H1 (cell line): ENCODE measurements around the gene DPEP1. TPM values are rescaled to one million over a fixed set of nuclear protein-coding genes. Genes with fewer than 3 reads are reported as not detected.

Source experiments
- CTCF ChIA-PET: fragments of 300-600 bp; sonication (Branson Sonifier 250); formaldehyde crosslinking; loops from one replicate; lab custom pipeline; 2021; ENCODE audit not compliant: partially characterized antibody; lab: Charles Lee
- POLR2A ChIA-PET: fragments of 300-600 bp; sonication (Branson Sonifier 250); formaldehyde crosslinking; loops from one replicate; lab custom pipeline; 2021; ENCODE audit warnings: inconsistent platforms; ENCODE audit not compliant: partially characterized antibody; lab: Charles Lee
- DNase-seq, 2 experiments: peaks; one replicate each; pipeline versions ENCODE4 v3.0.0 to v3.0.0-alpha.2; 2010 to 2022; ENCODE audit warnings: low spot score in 2 of 2, low read depth in 1 of 2, mixed read lengths in 1 of 2
- FAIRE-seq: peaks from 2 replicates; lab custom pipeline; 2011; peaks lifted over from hg19 to GRCh38; lab: Jason Lieb, UNC
- H2AFZ ChIP-seq: 2 replicates; pipeline ENCODE4 v1.8.1; 2012; ENCODE audit warnings: low read length, inconsistent platforms
- H2AK5ac ChIP-seq: 2 replicates; pipeline ENCODE4 v1.6.1; 2013; ENCODE audit warnings: low read depth, low read length
- H2BK120ac ChIP-seq: replicated peaks from 2 replicates; pipeline ENCODE3; 2013; ENCODE audit warnings: low read depth, low read length, inconsistent platforms
- H2BK12ac ChIP-seq: 2 replicates; pipeline ENCODE4 v1.6.1; 2013; ENCODE audit warnings: low read depth, low read length
- H2BK15ac ChIP-seq: 2 replicates; pipeline ENCODE4 v1.6.1; 2013; ENCODE audit warnings: low read length
- H2BK20ac ChIP-seq: 2 replicates; pipeline ENCODE4 v1.6.1; 2013; ENCODE audit warnings: low read length
- H2BK5ac ChIP-seq: 2 replicates; pipeline ENCODE4 v1.6.1; 2013; ENCODE audit warnings: low read depth, low read length
- H3K14ac ChIP-seq: 2 replicates; pipeline ENCODE4 v1.6.1; 2013; ENCODE audit warnings: inconsistent platforms; ENCODE audit not compliant: insufficient read length
- H3K18ac ChIP-seq: 2 replicates; pipeline ENCODE4 v1.6.1; 2013; ENCODE audit warnings: low read length; ENCODE audit errors: extremely low read depth
- H3K23ac ChIP-seq: 2 replicates; pipeline ENCODE4 v1.6.1; 2013; ENCODE audit warnings: inconsistent platforms; ENCODE audit not compliant: insufficient read length
- H3K23me2 ChIP-seq: 2 replicates; pipeline ENCODE4 v1.6.1; 2013; ENCODE audit warnings: low read depth, low read length
- H3K27ac ChIP-seq: 2 replicates; pipeline ENCODE4 v1.6.1; 2011; ENCODE audit warnings: low read depth, low read length, inconsistent platforms
- H3K27me3 ChIP-seq, 4 experiments: replicated peaks in 1 of 4; 1 replicate in 1 of 4; 2 replicates in 3 of 4; pipeline versions ENCODE4 v1.6.1 to v1.8.1; 2011 to 2013; ENCODE audit warnings: low read length in 3 of 4, mild to moderate bottlenecking in 3 of 4, inconsistent platforms in 2 of 4, mixed read lengths in 2 of 4, moderate library complexity in 1 of 4; ENCODE audit not compliant: control insufficient read depth in 3 of 4, insufficient read depth in 3 of 4; ENCODE audit errors: extremely low read depth in 1 of 4
- H3K36me3 ChIP-seq, 4 experiments: 2 replicates each; pipeline versions ENCODE4 v1.6.1 to v1.8.1; 2011 to 2013; ENCODE audit warnings: mild to moderate bottlenecking in 4 of 4, low read length in 3 of 4, moderate library complexity in 2 of 4, control low read depth in 1 of 4, inconsistent platforms in 1 of 4; ENCODE audit not compliant: insufficient read depth in 4 of 4, control insufficient read depth in 2 of 4
- H3K4ac ChIP-seq: replicated peaks from 2 replicates; pipeline ENCODE3; 2013; ENCODE audit warnings: low read length, low read depth, mixed read lengths, inconsistent platforms; ENCODE audit not compliant: insufficient read length
- H3K4me1 ChIP-seq, 4 experiments: replicated peaks in 1 of 4; 1 replicate in 1 of 4; 2 replicates in 3 of 4; pipeline versions ENCODE4 v1.6.1 to v1.8.1; 2011 to 2013; ENCODE audit warnings: low read length in 3 of 4, inconsistent platforms in 2 of 4, mixed read lengths in 1 of 4; ENCODE audit not compliant: insufficient read depth in 4 of 4, control insufficient read depth in 3 of 4
- H3K4me2 ChIP-seq, 2 experiments: 2 replicates each; pipeline versions ENCODE4 v1.6.1 to v1.8.1; 2011 to 2013; ENCODE audit warnings: low read depth in 2 of 2, low read length in 2 of 2, control low read depth in 1 of 2, inconsistent platforms in 1 of 2, mild to moderate bottlenecking in 1 of 2; ENCODE audit not compliant: insufficient read depth in 1 of 2
- H3K4me3 ChIP-seq, 4 experiments: fragments of 200-600, 300-600 bp in 1 of 4; sonication (generic), shearing (Covaris generic), sonication (Bioruptor Twin) in 1 of 4; 2 replicates each; pipeline versions ENCODE4 v1.5.1 to v1.8.1; 2011 to 2016; ENCODE audit warnings: low read length in 4 of 4, low read depth in 3 of 4, control low read depth in 2 of 4, inconsistent platforms in 2 of 4, mild to moderate bottlenecking in 2 of 4, mixed read lengths in 1 of 4, moderate library complexity in 1 of 4; ENCODE audit not compliant: insufficient read depth in 2 of 4; ENCODE audit errors: extremely low read depth in 1 of 4
- H3K56ac ChIP-seq: replicated peaks from 2 replicates; pipeline ENCODE3; 2013; ENCODE audit warnings: low read depth, mild to moderate bottlenecking, mixed read lengths, low read length, inconsistent platforms; ENCODE audit not compliant: insufficient read length
- H3K79me1 ChIP-seq: 2 replicates; pipeline ENCODE4 v1.6.1; 2013; ENCODE audit warnings: low read depth, low read length, control low read depth
- H3K79me2 ChIP-seq, 2 experiments: 2 replicates each; pipeline versions ENCODE4 v1.6.1 to v1.8.1; 2012 to 2013; ENCODE audit warnings: low read length in 2 of 2, mild to moderate bottlenecking in 2 of 2, inconsistent platforms in 1 of 2; ENCODE audit not compliant: insufficient read depth in 2 of 2, control insufficient read depth in 1 of 2
- H3K9ac ChIP-seq, 4 experiments: replicated peaks in 1 of 4; 1 replicate in 1 of 4; 2 replicates in 3 of 4; pipeline versions ENCODE4 v1.6.1 to v1.8.1; 2011 to 2013; ENCODE audit warnings: low read depth in 3 of 4, low read length in 3 of 4, control low read depth in 2 of 4, mild to moderate bottlenecking in 2 of 4, moderate library complexity in 2 of 4, inconsistent platforms in 1 of 4; ENCODE audit errors: extremely low read depth in 1 of 4
- H3K9me3 ChIP-seq, 2 experiments: 2 replicates each; pipeline versions ENCODE4 v1.6.1 to v1.8.1; 2012 to 2013; ENCODE audit warnings: mild to moderate bottlenecking in 2 of 2, moderate library complexity in 2 of 2, control low read depth in 1 of 2, inconsistent platforms in 1 of 2, low read depth in 1 of 2, low read length in 1 of 2, mixed read lengths in 1 of 2; ENCODE audit not compliant: insufficient read depth in 2 of 2
- H4K20me1 ChIP-seq, 2 experiments: replicated peaks in 1 of 2; 2 replicates each; pipeline versions ENCODE3 to v1.8.1; 2011 to 2013; ENCODE audit warnings: inconsistent platforms in 2 of 2, low read length in 2 of 2, mild to moderate bottlenecking in 1 of 2; ENCODE audit not compliant: insufficient read depth in 2 of 2, control insufficient read depth in 1 of 2
- H4K5ac ChIP-seq: 2 replicates; pipeline ENCODE4 v1.6.1; 2013; ENCODE audit warnings: low read length, low read depth, mixed read lengths, inconsistent platforms; ENCODE audit not compliant: insufficient read length
- H4K8ac ChIP-seq: 2 replicates; pipeline ENCODE4 v1.8.0; 2013; ENCODE audit warnings: mild to moderate bottlenecking, moderate library complexity, low read length, inconsistent platforms; ENCODE audit not compliant: insufficient read depth; ENCODE audit errors: extremely low read depth
- H4K91ac ChIP-seq: replicated peaks from 2 replicates; pipeline ENCODE3; 2013; ENCODE audit warnings: low read length, mixed read lengths, inconsistent platforms; ENCODE audit not compliant: insufficient read length
- HDAC2 ChIP-seq, 2 experiments: fragments of 300-600 bp in 1 of 2; sonication (generic) in 1 of 2; IDR thresholded peaks; 2 replicates each; pipeline ENCODE4 v1.6.1; 2011 to 2012; ENCODE audit warnings: low read depth in 2 of 2, low read length in 2 of 2, mild to moderate bottlenecking in 2 of 2, moderate library complexity in 2 of 2, borderline replicate concordance in 1 of 2, inconsistent platforms in 1 of 2
- JUN ChIP-seq: IDR thresholded peaks from 2 replicates; pipeline ENCODE4 v1.6.1; 2011; ENCODE audit warnings: low read depth, mild to moderate bottlenecking, improper control_type of control experiment, low read length
- KDM4A ChIP-seq: IDR thresholded peaks from one replicate; pipeline ENCODE4 v1.7.1; 2012; ENCODE audit warnings: low read depth, mild to moderate bottlenecking, moderate library complexity, low read length, inconsistent platforms; ENCODE audit not compliant: severe bottlenecking
- MAFK ChIP-seq: IDR thresholded peaks from 2 replicates; pipeline ENCODE4 v1.6.1; 2012; ENCODE audit warnings: low read depth, mild to moderate bottlenecking, improper control_type of control experiment, low read length
- RNF2 ChIP-seq: fragments of 200-900, 300-1000 bp; sonication (generic); IDR thresholded peaks from 2 replicates; pipeline ENCODE4 v1.7.1; 2016; ENCODE audit warnings: borderline replicate concordance, low read depth, mild to moderate bottlenecking, antibody characterized with exemption, low read length; ENCODE audit not compliant: poor library complexity, severe bottlenecking; ENCODE audit errors: missing control alignments
- WGBS, 2 experiments: shearing (Covaris generic) in 1 of 2; methylation state at CpG; one replicate each; pipeline versions ENCODE4 v1.1.6 to v1.1.7; 2013 to 2015; ENCODE audit warnings: low lambda C conversion rate in 2 of 2, mixed read lengths in 2 of 2, inconsistent platforms in 1 of 2, low coverage in 1 of 2, missing lambda C conversion rate in 1 of 2; ENCODE audit not compliant: insufficient replicate concordance in 2 of 2, insufficient coverage in 1 of 2, insufficient read length in 1 of 2; ENCODE audit errors: extremely low coverage in 1 of 2, missing lambda C conversion rate in 1 of 2; 5-methylcytosine and 5-hydroxymethylcytosine counted together
- polyA plus RNA-seq, 7 experiments: library from polyadenylated mRNA; depleted of rRNA in 3 of 7; stranded (reverse) in 5 of 7; unstranded in 2 of 7; fragments of >200 nt in 5 of 7; fragments of 200-250 nt in 2 of 7; gene quantifications; 1 replicate in 5 of 7; 2 replicates in 1 of 7; 4 replicates in 1 of 7; pipeline versions ENCODE4 v1.2.1 to v1.2.3, GENCODE V29; 2011 to 2013; ENCODE audit warnings: missing spikeins in 2 of 7, mixed read lengths in 2 of 7
- total RNA-seq: library from RNA; stranded (reverse); fragmentation: NEBNext Ultra II Directional; extraction: Animal tissue kit (Norgen Biotek cat#: 25700); gene quantifications from 2 replicates; pipeline ENCODE4 v1.2.1, GENCODE V29; 2021
- TF ChIP-seq, protein P1 (sequence below): IDR thresholded peaks from 2 replicates; pipeline ENCODE4 v1.6.1; 2012; ENCODE audit warnings: inconsistent platforms
- TF ChIP-seq, protein P2 (sequence below): IDR thresholded peaks from 2 replicates; pipeline ENCODE4 v1.6.1; 2012; ENCODE audit warnings: inconsistent platforms

Gene DPEP1
- total and polyA plus RNA-seq, 2 of the 8 experiments (the other 6 are each of a cell fraction or from before 2014, with no cell fraction given) = 2.8 to 3.1 TPM

DNA sequence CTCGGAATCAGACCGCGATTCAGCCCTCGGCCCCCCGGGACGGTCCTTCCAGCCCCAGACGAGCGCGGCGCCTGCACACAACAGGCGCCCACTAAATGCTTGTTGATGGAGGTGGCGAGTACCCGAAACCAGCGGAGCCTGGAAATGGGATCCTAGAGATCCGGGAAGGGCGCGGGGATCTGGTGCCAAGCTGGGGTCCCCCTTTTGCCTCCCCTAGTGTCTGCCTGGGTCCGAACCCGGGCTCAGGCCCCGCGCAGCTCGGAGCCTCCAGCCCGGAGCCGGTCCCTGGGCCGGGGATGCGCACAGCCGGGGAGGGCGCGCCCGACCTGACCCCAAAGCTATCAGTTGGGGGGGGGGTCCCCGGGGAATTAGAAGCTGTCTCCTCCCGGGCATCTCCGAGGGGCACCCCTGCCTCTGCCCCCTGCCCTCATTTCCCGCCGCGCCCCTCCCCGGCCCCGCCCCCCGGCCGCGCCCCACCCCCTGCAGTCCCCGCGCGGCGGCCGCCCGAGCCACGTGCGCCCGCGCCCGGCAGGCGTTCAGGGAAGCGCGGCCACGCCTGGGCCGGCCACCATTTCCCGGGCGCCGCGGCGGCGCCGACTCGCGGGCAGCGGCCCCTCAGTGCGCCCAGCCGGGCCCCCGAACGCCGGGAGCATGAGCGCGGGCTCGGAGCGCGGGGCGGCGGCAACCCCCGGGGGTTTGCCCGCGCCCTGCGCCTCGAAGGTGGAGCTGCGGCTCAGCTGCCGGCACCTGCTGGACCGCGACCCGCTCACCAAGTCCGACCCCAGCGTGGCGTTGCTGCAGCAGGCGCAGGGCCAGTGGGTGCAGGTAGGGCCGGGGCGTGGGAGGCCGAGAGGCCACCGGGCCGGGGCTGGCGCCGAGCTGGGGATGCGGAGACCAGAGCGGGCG, 37.9 kb upstream of the DPEP1 start, which contains the start of gene CPNE7:
Gene CPNE7 (plus strand): TSS at position 512 of the 906 bp plus-strand sequence. CDS start 140 bp downstream, at position 652.
- Histone ChIP-seq H3K4ac (peak within 1 kb of the TSS; percentile 78), H4K91ac (peak within 1 kb of the TSS; percentile 95), H3K56ac (peak within 1 kb of the TSS; percentile 77), H3K23ac (no peak within 1 kb of the TSS), H3K4me3 (peak within 1 kb of the TSS; percentile 50 to 86 (median 62)), H3K18ac (peak within 1 kb of the TSS; percentile 87; the same call in 1 of the 2 replicates), H2BK5ac (no peak within 1 kb of the TSS), H4K5ac (no peak within 1 kb of the TSS), H2BK12ac (peak within 1 kb of the TSS; percentile 17; the same call in 1 of the 2 replicates), H3K79me2 (no peaks in the 10 kb centered on the region), H3K4me2 (peak within 1 kb of the TSS; percentile 62 to 82), H3K14ac (no peak within 1 kb of the TSS), H2BK120ac (no peak within 1 kb of the TSS), H3K23me2 (peaks cover 6% of the 10 kb centered on the region; the same call in 1 of the 2 replicates), H3K9ac (peak within 1 kb of the TSS in 2 of 4 experiments; percentile 18 to 20; a peak in 3 of 7 replicates), H3K27me3 (peaks cover 4 to 34% (median 22%) of the 10 kb centered on the region in 4 experiments; a peak in 6 of 7 replicates), H3K36me3 (peaks cover 0 to 5% (median 2%) of the 10 kb centered on the region in 4 experiments; a peak in 4 of 8 replicates), H2AK5ac (no peak within 1 kb of the TSS), H2BK20ac (no peak within 1 kb of the TSS), H3K9me3 (peaks cover 0 to 4% of the 10 kb centered on the region in 2 experiments; a peak in 2 of 4 replicates), H2BK15ac (no peak within 1 kb of the TSS), H3K27ac (no peak within 1 kb of the TSS), H3K4me1 (peaks cover 0 to 10% (median 6%) of the 10 kb centered on the region in 4 experiments; a peak in 5 of 7 replicates), H4K8ac (peak within 1 kb of the TSS; percentile 94), H3K79me1 (no peaks in the 10 kb centered on the region), H2AFZ (no peak within 1 kb of the TSS; the same call in 1 of the 2 replicates), H4K20me1 (peaks cover 0 to 6% of the 10 kb centered on the region in 2 experiments)
- no peak for FAIRE-seq
- 1% methylated on average over 55 of the region's 103 CpGs; no CpG with 5 or more reads in 1 of the 2 experiments for WGBS, 2 experiments
- peak in 1 of 2 experiments; percentile 72 for DNase-seq
- ChIA-PET CTCF (interaction anchor here (1.0 to 1.5 kb wide), 5 partner anchors 12 to 125 kb away, joined by 3 to 7 read pairs (median 3); no protein-coding TSS in a partner anchor), POLR2A (interaction anchor here (0.6 to 3.4 kb wide), 10 partner anchors 9 to 127 kb away, joined by 3 to 22 read pairs (median 4); partner anchors contain the start of gene CDK10)
- TF ChIP-seq, protein P1, sequence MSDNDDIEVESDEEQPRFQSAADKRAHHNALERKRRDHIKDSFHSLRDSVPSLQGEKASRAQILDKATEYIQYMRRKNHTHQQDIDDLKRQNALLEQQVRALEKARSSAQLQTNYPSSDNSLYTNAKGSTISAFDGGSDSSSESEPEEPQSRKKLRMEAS = peak; percentile 57
- TF ChIP-seq RNF2 = peak; percentile 19
- TF ChIP-seq HDAC2 (IDR thresholded peaks at IDR 0.05; ENCODE audit: borderline replicate concordance in 1 of 2, low read depth in 2 of 2, low read length in 2 of 2) = 0 out of 4 replicates have a peak, but pooled peaks of 1 of the 2 experiments have one; percentile 8
- TF ChIP-seq MAFK = no peak
- peak; percentile 65 for TF ChIP-seq KDM4A
- no peak for TF ChIP-seq JUN
- TF ChIP-seq, protein P2, sequence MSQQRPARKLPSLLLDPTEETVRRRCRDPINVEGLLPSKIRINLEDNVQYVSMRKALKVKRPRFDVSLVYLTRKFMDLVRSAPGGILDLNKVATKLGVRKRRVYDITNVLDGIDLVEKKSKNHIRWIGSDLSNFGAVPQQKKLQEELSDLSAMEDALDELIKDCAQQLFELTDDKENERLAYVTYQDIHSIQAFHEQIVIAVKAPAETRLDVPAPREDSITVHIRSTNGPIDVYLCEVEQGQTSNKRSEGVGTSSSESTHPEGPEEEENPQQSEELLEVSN = peak; percentile 16
